ENCODE data around the gene CCDC144A. TPM values are rescaled to one million over a fixed set of nuclear protein-coding genes. Genes with fewer than 3 reads are reported as not detected.
A peak's percentile ranks its signal among the peaks of the same experiment; 100 is the strongest.
"Not testable (repeated sequence)": the region's sequence is repeated elsewhere in the genome, so short reads cannot be mapped to it uniquely, and the experiment has no call there.

Gene CCDC144A
- polyA plus RNA-seq, 2 of the 4 experiments (the other 2 are of a cell fraction), result 2.5 to 12.7 TPM

DNA sequence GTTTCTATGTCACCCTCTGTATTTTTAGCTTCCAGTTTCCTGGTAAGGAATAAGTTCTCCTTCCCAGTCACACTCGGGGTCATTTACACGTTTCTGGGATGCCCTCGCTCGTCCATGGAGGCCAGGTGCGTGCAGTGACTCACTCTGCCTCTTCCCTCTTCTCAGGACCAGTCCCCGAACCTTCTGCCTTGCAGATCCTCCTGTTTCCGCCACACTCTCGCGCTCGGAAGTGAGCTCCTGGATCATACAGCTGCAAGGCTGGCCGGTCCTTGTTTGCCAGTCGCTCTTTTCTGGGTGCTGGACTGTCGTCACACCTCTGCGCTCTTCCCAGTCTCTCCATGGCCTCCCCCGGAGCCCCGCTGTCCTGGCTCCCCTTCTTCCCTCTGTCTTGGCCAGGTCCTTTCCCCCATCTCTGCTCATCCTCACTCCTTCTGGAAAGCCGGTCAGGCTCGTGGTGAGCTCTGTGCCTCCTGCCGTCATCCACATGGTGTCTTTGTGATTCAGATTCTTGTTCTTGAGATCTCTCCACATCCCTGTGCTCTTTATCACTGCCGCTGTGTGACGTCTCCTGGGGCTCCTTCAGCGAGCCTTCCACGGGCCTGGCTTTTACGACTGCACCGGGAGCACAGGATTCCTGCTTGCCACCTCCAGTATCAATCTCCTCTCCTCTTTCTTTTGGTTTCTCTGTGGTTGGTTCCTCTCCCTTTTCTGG, 55.6 kb downstream of the CCDC144A start:
- H3K4me1 ChIP-seq, H3K27ac ChIP-seq, FAIRE-seq, H3K4me3 ChIP-seq, CTCF ChIA-PET, POLR2A ChIA-PET, H3K9me3 ChIP-seq: not testable (repeated sequence)
- DNase-seq (ENCODE audit: low read depth in 1 of 2, low spot score in 1 of 2) (peak in 1 of 2 experiments; percentile 7), ATAC-seq (peak; percentile 52 to 68; a peak in 4 of 6 replicates)
- 62% methylated on average over 25 of the region's 25 CpGs for WGBS (ENCODE audit: missing lambda C conversion rate)
- peak overlapping the region; percentile 11; the same call in 1 of the 3 replicates for H3K4me2 ChIP-seq

GRCh38 chr17:16746571-16746970, 56.5 kb downstream of the CCDC144A start:
- peak in 1 of 2 experiments; percentile 82; a peak in 3 of 6 replicates for ATAC-seq
- 77% methylated on average over 19 of the region's 24 CpGs for WGBS (ENCODE audit: missing lambda C conversion rate)
- POLR2A ChIA-PET, result not testable (repeated sequence)

DNA sequence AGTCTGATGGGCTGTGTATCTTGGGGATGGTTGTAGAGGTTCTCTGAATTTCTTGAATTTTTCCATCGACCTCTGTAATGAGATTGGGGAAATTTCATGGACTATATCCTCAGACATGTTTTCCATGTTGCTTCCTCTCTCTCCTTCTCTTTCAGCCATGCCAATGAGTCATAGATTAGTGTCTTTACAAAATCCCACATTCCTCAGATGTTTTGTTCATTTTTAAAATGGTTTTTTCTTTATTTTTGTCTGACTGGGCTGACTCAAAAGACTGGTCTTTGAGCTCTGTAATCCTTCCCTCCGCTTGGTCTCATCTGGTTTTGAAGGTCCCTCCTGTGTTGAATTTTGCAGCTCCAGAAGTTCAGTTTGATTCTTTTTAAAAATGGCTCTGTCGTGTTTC, 60.5 kb downstream of the CCDC144A start:
- ATAC-seq; H3K9me3 ChIP-seq; DNase-seq (ENCODE audit: low read depth in 1 of 2, low spot score in 1 of 2); H3K4me3 ChIP-seq; CTCF ChIA-PET; H3K4me2 ChIP-seq; FAIRE-seq; POLR2A ChIA-PET; H3K27ac ChIP-seq; H3K4me1 ChIP-seq: not testable (repeated sequence)
- WGBS (ENCODE audit: missing lambda C conversion rate), result 32% methylated on average over 3 of the region's 3 CpGs

More at GRCh38 chr17:16746571-16746970, 56.5 kb downstream of the CCDC144A start:
- CTCF ChIA-PET; H3K4me3 ChIP-seq; H3K4me1 ChIP-seq; H3K27ac ChIP-seq; FAIRE-seq; DNase-seq (ENCODE audit: low read depth in 1 of 2, low spot score in 1 of 2); H3K9me3 ChIP-seq; H3K4me2 ChIP-seq: not testable (repeated sequence)

GRCh38 chr17:16751224-16751923, 61.3 kb downstream of the CCDC144A start:
- 0 out of 3 replicates have a peak, but pooled peaks have one; percentile 13 for TF ChIP-seq CTCF (IDR thresholded peaks at IDR 0.05)
- peak in 1 of 2 experiments; percentile 51; a peak in 2 of 5 replicates for TF ChIP-seq RAD21 (conservative IDR thresholded peaks at IDR 0.05 in 1 of 2, IDR thresholded peaks at IDR 0.05 in 1 of 2)
- H3K4me2 ChIP-seq, H3K27ac ChIP-seq, FAIRE-seq, H3K9me3 ChIP-seq, H3K4me1 ChIP-seq, CTCF ChIA-PET, POLR2A ChIA-PET, H3K4me3 ChIP-seq: not testable (repeated sequence)
- DNase-seq (ENCODE audit: low read depth in 1 of 2, low spot score in 1 of 2) (peak in 1 of 2 experiments; percentile 12), ATAC-seq (peak; percentile 36 to 55; a peak in 4 of 6 replicates)
- WGBS (ENCODE audit: missing lambda C conversion rate), result 43% methylated on average over 6 of the region's 10 CpGs

- peak; percentile 50 to 51; a peak in 3 of 6 replicates for ATAC-seq
- H3K4me3 ChIP-seq; H3K9me3 ChIP-seq; H3K27ac ChIP-seq; POLR2A ChIA-PET; DNase-seq (ENCODE audit: low read depth in 1 of 2, low spot score in 1 of 2); CTCF ChIA-PET; H3K4me2 ChIP-seq; H3K4me1 ChIP-seq; FAIRE-seq: not testable (repeated sequence)
- 86% methylated on average over 10 of the region's 10 CpGs for WGBS (ENCODE audit: missing lambda C conversion rate)
Measured at GRCh38 chr17:16751924-16752287, 61.9 kb downstream of the CCDC144A start.

- H3K9me3 ChIP-seq; H3K4me1 ChIP-seq; DNase-seq (ENCODE audit: low read depth in 1 of 2, low spot score in 1 of 2); POLR2A ChIA-PET; ATAC-seq; CTCF ChIA-PET; H3K4me2 ChIP-seq; H3K27ac ChIP-seq; H3K4me3 ChIP-seq; FAIRE-seq: not testable (repeated sequence)
- 64% methylated on average over 3 of the region's 3 CpGs for WGBS (ENCODE audit: missing lambda C conversion rate)
Measured at GRCh38 chr17:16757520-16757919, 67.5 kb downstream of the CCDC144A start.

GRCh38 chr17:16758177-16758576, 68.1 kb downstream of the CCDC144A start:
- POLR2A ChIA-PET, FAIRE-seq: not testable (repeated sequence)
- 72% methylated on average over 3 of the region's 3 CpGs for WGBS (ENCODE audit: missing lambda C conversion rate)

GRCh38 chr17:16768290-16769175, 78.5 kb downstream of the CCDC144A start:
- FAIRE-seq; DNase-seq (ENCODE audit: low read depth in 1 of 2, low spot score in 1 of 2); H3K27ac ChIP-seq; POLR2A ChIA-PET; CTCF ChIA-PET; H3K4me2 ChIP-seq; ATAC-seq; H3K4me3 ChIP-seq; H3K4me1 ChIP-seq; H3K9me3 ChIP-seq: not testable (repeated sequence)
- WGBS (ENCODE audit: missing lambda C conversion rate), result 70% methylated on average over 2 of the region's 2 CpGs

More at GRCh38 chr17:16758177-16758576, 68.1 kb downstream of the CCDC144A start:
- H3K4me1 ChIP-seq; ATAC-seq; DNase-seq (ENCODE audit: low read depth in 1 of 2, low spot score in 1 of 2); H3K4me2 ChIP-seq; H3K4me3 ChIP-seq; CTCF ChIA-PET; H3K9me3 ChIP-seq; H3K27ac ChIP-seq: not testable (repeated sequence)

GRCh38 chr17:16772394-16773145, 82.5 kb downstream of the CCDC144A start:
- WGBS (ENCODE audit: missing lambda C conversion rate), result 100% methylated on average over 1 of the region's 4 CpGs
- H3K4me3 ChIP-seq; CTCF ChIA-PET; H3K27ac ChIP-seq; POLR2A ChIA-PET; H3K9me3 ChIP-seq; DNase-seq (ENCODE audit: low read depth in 1 of 2, low spot score in 1 of 2); H3K4me2 ChIP-seq; H3K4me1 ChIP-seq; FAIRE-seq: not testable (repeated sequence)
- peak in 1 of 2 experiments; percentile 39; a peak in 1 of 6 replicates for ATAC-seq
